Left kidney (tissue), 2 donors: ENCODE results near the gene HOPX. TPM values are rescaled to one million over a fixed set of nuclear protein-coding genes. Genes with fewer than 3 reads are reported as not detected.
"Not testable (repeated sequence)": the region's sequence is repeated elsewhere in the genome, so short reads cannot be mapped to it uniquely, and the experiment has no call there.

ENCODE experiments used
- DNase-seq: peaks from one replicate; pipeline ENCODE4 v3.0.0-alpha.2; 2013
- polyA plus RNA-seq: library from polyadenylated mRNA; unstranded; fragments of 120-200 nt; gene quantifications from one replicate; pipeline ENCODE4 v1.2.1, GENCODE V29; 2013; ENCODE audit not compliant: insufficient read length

Gene HOPX
- polyA plus RNA-seq, 1 donor = 12.4 TPM

- DNase-seq = no peak
Measured at GRCh38 chr4:56628592-56628991, 52.5 kb downstream of the HOPX start.

- DNase-seq = no peak
Measured at GRCh38 chr4:56627985-56628384, 53.1 kb downstream of the HOPX start.

GRCh38 chr4:56627375-56627774, 53.7 kb downstream of the HOPX start:
- DNase-seq = no peak

- no peak for DNase-seq
Measured at GRCh38 chr4:56626963-56627362, 54.1 kb downstream of the HOPX start.

GRCh38 chr4:56626420-56626819, 54.7 kb downstream of the HOPX start:
- no peak for DNase-seq

- DNase-seq = peak; percentile 34
Measured at GRCh38 chr4:56622176-56622575, 58.9 kb downstream of the HOPX start.

DNA sequence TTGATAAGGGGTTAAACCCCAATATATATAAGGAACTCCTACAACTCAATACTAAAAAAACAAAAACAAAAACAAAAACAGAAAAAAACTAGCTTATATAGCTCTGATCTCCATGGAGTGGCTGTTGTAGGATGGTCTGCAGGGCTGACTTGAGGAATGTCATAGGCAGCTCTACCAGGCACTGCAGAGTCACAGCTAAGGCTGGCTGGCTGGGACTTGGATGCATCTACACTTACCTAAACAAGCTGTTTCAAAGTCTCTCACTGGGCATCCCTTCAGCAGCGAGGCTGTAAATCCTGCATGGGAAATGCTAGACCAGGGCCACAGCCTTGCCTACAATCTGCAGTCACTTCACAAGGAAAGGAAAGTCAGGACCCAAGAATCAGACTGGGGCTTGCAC, 61.3 kb downstream of the HOPX start:
- no peak for DNase-seq

- DNase-seq = no peak
Measured at GRCh38 chr4:56619160-56619559, 61.9 kb downstream of the HOPX start.

DNA sequence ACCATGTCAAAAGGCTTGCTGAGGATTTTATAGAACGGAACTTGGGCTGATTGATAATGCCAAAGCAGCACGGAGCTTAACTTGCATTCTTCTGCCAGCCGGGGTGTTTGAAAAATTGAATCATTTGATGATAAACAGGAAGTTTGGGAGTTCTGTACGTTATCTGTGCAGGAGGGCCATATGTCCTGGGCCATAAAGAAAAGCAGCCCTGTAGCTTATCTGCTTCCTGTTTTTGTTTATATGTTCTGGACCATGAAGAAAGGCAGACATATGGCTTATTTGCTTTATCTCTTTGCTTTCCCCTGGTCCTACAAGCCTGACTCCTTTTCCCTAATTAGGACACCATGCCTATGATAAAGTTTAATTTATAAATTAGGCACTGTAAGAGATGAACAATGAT, 62.4 kb downstream of the HOPX start:
- no peak for DNase-seq

DNA sequence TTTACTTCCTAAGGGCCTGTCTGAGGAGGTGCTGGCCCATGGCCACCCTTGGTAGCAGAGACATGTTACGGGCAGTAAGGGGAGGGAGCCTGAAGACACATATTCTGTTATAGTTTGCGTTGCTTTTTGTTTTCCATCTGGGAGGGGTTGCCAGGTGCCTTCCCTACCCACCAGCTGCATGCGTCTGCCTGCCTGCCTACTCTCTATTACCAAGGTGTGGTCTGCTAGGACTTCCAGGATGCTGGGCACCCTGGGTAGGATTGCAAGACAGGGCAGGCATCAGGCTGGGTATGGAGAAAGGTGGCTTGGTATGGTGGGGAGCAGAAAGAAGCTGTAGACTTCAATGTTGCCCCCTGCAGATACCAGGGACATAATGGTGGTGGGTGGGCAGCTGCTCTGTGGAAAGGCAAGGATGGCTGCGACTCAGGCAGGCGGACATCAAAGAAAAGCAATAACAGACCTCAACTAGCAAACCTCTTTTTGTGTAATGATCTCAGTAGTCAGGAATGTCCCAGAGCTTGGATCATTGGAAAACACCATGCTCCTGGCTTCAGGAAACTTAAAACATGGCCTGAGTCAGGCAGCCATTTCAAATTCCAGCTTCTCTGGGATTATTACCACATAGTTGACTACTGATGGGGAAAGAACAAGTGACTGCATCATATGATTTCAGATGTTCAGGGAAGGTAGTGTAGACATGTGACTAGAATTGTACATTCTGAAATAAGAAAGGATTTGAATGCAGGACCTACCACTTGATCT, 67.8 kb downstream of the HOPX start:
- DNase-seq = no peak

- no peak for DNase-seq
Measured at GRCh38 chr4:56612282-56612681, 68.8 kb downstream of the HOPX start.

- DNase-seq = no peak
Measured at GRCh38 chr4:56611501-56611900, 69.6 kb downstream of the HOPX start.

- DNase-seq = not testable (repeated sequence)
Measured at GRCh38 chr4:56610170-56610569, 70.9 kb downstream of the HOPX start.

DNA sequence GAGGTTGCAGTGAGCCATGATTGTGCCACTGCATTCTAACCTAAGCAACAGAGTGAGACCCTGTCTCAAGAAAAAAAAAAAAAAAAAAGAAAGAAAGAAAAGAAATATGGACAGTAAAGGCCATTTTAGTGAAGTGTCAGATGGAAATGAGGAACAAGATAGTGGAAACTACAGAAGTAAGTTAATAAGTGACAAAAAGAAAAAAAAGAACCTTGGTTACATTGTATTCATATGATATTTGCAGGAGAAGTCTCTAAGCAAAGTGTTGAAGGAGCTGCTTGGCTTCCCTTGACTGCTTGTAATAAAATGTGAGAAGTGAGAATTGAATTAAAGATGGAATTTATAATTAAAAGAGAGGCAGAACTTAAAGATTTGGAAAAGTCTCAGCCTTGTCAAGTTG, 73.2 kb downstream of the HOPX start:
- DNase-seq = no peak

GRCh38 chr4:56606385-56606784, 74.7 kb downstream of the HOPX start:
- no peak for DNase-seq

DNA sequence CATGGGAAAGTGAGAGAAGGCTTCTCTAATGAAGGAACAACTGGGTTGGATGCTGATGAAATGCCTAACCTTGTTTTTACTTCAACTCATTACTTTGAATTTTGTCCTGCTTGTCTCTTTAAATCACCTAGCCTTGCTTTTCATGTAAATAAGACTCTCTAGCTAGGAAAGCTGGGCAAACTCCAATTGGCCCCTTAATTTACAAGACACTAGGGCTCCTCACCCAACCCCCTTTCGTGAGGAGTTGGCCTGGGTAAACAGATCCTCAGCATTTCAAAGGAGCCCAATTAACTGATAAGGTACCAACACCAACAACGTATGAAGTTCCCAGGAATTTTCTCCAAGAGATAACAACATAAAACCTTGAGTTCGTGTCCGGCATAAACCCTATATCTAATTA, 75.6 kb downstream of the HOPX start:
- DNase-seq = not testable (repeated sequence)

GRCh38 chr4:56603297-56603696, 77.8 kb downstream of the HOPX start:
- DNase-seq = no peak

Other genes with a start within 250 kb of the HOPX start
- 29.0 TPM for gene PPAT, start 245.7 kb downstream of the HOPX start, polyA plus RNA-seq
- gene PAICS, start 245.0 kb downstream of the HOPX start, polyA plus RNA-seq = 138 TPM
- gene SRP72, start 213.7 kb downstream of the HOPX start, polyA plus RNA-seq = 155 TPM
- gene ARL9, start 175.5 kb downstream of the HOPX start, polyA plus RNA-seq = 0.45 TPM
- not detected for gene SPINK2, start 140.4 kb upstream of the HOPX start, polyA plus RNA-seq
- 59.9 TPM for gene REST, start 226.6 kb upstream of the HOPX start, polyA plus RNA-seq